Ovary (tissue), 9 donors: Measurements from ENCODE around the gene ZNF638. TPM values are rescaled to one million over a fixed set of nuclear protein-coding genes. Genes with fewer than 3 reads are reported as not detected.

ENCODE experiments used
- DNase-seq, 5 donors: peaks; one replicate each; pipeline ENCODE4 v3.0.0-alpha.2; 2019 to 2020
- H3K27ac ChIP-seq, 2 donors: fragments of 200-600 bp; one replicate each; pipeline versions ENCODE4 v1.5.1 to v1.8.0; 2019 to 2022
- H3K27me3 ChIP-seq: fragments of 200-600 bp; one replicate; pipeline ENCODE4 v1.8.0; 2022
- H3K36me3 ChIP-seq: fragments of 200-600 bp; sonication (generic); one replicate; pipeline ENCODE4 v1.5.1; 2019
- H3K4me1 ChIP-seq: one replicate; pipeline ENCODE4 v1.8.1; 2013; ENCODE audit warnings: mild to moderate bottlenecking, moderate library complexity; ENCODE audit not compliant: insufficient read depth
- H3K4me3 ChIP-seq: fragments of 200-600 bp; sonication (generic); one replicate; pipeline ENCODE4 v1.5.1; 2017
- H3K9me3 ChIP-seq, 2 donors: fragments of 200-600 bp in 1 of 2; sonication (generic) in 1 of 2; one replicate each; pipeline versions ENCODE4 v1.5.1 to v1.8.1; 2013 to 2019; ENCODE audit warnings: mild to moderate bottlenecking in 1 of 2, moderate library complexity in 1 of 2
- EP300 ChIP-seq: sonication (generic); formaldehyde crosslinking; IDR thresholded peaks from one replicate; pipeline ENCODE4 v1.6.1; 2017; ENCODE audit warnings: antibody characterized with exemption
- POLR2A ChIP-seq: fragments of 450-650 bp; IDR thresholded peaks from one replicate; pipeline ENCODE4 v1.6.1; 2017; ENCODE audit warnings: antibody characterized with exemption, mild to moderate bottlenecking, moderate library complexity
- WGBS, 3 donors: extraction: QIAGEN DNeasy Blood & Tissue Kit in 1 of 3; methylation state at CpG; one replicate each; pipeline versions ENCODE4 v1.1.5 to v1.1.7; 2013 to 2017; 5-methylcytosine and 5-hydroxymethylcytosine counted together
- intact Hi-C, 4 donors: fragments of 100-400 bp; cut with DNase I; formaldehyde crosslinking; loops; one replicate each; pipeline versions ENCODE4 v1.11.0 to v1.15.1; 2022 to 2023
- polyA plus RNA-seq, 2 donors: library from polyadenylated mRNA; stranded (reverse); fragments of 200-250 nt in 1 of 2; fragments of 350-450 nt in 1 of 2; fragmentation: Illumina TruSeq in 1 of 2; extraction: RNeasy Lipid Tissue Mini Kit (QIAGEN cat#74804) in 1 of 2; gene quantifications; one replicate each; pipeline ENCODE4 v1.2.3, GENCODE V29; 2013 to 2014
- total RNA-seq, 7 donors: library from RNA; depleted of rRNA in 2 of 7; stranded (reverse); fragments of >200 nt in 2 of 7; fragmentation: NEBNext Ultra II Directional in 3 of 7; extraction: Animal tissue kit (Norgen Biotek cat#: 25700) in 3 of 7; gene quantifications; one replicate each; pipeline versions ENCODE4 v1.1.0 to v1.2.4, GENCODE V29; 2016 to 2023
- TF ChIP-seq, protein P1 (sequence below), 3 donors: fragments of 450-650 bp in 2 of 3; fragments of 200-600 bp in 1 of 3; IDR thresholded peaks; one replicate each; pipeline versions ENCODE4 v1.5.1 to v1.8.0; 2016 to 2022; ENCODE audit warnings: antibody characterized with exemption in 3 of 3, mild to moderate bottlenecking in 1 of 3
- donor health status: DM: no; HTN: no; CAD: no; lungs with moderate emphysema.
- donor health status: DM: no; HTN: no; CAD: no.
- donor health status: Bipolar disorder and iron deficiency.
- donor health status: DM: yes; HTN: yes; CAD: no.
- donor health status: DM: no; HTN: no; CAD: no.
- donor health status: DM: yes; HTN: yes; CAD: no.

The ZNF638 gene
- total and polyA plus RNA-seq, 9 donors = 76.9 to 160 (median 126) TPM

DNA sequence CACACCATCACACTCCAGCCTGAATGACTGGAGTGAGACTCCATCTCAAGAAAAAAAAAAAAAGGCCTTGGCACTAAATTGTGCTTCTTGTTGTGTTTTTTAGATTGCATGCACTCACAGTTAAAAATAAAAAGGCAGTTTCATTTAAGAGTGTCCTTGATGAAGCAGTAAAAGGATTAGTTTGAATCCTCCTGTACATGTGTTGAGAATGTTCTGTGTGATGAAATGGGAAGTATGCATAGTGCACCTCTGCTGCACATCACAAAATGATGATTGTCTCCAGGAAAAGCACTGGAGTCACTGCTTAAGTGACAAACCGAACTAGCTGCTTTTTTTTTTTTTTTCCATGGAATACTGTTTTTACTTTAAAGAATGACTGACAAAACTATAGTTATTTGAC, 144.9 kb downstream of the ZNF638 start:
- H3K27ac ChIP-seq = no peak overlapping the region
- H3K27me3 ChIP-seq = no peaks in the 10 kb centered on the region
- DNase-seq = no peak
- no peaks in the 10 kb centered on the region for H3K4me1 ChIP-seq
- 60 to 69% (median 62%) methylated on average over 1 of the region's 1 CpG for WGBS, 3 donors
- H3K36me3 ChIP-seq = no peaks in the 10 kb centered on the region
- no peak overlapping the region for H3K4me3 ChIP-seq
- H3K9me3 ChIP-seq = no peaks in the 10 kb centered on the region
- TF ChIP-seq, protein P1, sequence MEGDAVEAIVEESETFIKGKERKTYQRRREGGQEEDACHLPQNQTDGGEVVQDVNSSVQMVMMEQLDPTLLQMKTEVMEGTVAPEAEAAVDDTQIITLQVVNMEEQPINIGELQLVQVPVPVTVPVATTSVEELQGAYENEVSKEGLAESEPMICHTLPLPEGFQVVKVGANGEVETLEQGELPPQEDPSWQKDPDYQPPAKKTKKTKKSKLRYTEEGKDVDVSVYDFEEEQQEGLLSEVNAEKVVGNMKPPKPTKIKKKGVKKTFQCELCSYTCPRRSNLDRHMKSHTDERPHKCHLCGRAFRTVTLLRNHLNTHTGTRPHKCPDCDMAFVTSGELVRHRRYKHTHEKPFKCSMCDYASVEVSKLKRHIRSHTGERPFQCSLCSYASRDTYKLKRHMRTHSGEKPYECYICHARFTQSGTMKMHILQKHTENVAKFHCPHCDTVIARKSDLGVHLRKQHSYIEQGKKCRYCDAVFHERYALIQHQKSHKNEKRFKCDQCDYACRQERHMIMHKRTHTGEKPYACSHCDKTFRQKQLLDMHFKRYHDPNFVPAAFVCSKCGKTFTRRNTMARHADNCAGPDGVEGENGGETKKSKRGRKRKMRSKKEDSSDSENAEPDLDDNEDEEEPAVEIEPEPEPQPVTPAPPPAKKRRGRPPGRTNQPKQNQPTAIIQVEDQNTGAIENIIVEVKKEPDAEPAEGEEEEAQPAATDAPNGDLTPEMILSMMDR (IDR thresholded peaks at IDR 0.05) = no peak
- TF ChIP-seq POLR2A (no peak), EP300 (no peak)
- intact Hi-C loops = no loop called here

DNA sequence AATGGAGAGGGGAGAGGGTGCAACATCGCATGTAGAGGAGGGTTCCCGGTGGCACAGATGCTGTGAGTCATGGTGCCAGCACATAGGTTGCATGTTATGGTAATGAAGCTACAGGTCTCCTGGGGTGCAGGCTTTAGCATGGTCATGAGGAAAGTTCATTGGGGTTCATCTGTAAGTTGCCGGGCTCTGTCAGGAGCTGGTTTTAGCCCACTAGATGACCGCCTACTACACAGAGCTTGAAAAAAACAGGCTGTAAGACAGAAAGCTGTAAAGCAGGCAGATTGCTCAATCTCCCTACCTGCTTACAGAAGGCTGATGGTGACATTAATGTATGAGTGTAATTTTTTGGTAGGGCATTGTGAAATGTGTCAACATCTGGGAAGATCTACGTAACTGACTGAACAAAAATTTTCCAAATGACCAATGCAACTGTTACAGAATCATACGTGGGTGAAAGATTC, 145.7 kb downstream of the ZNF638 start:
- TF ChIP-seq POLR2A = no peak
- TF ChIP-seq EP300 = no peak
- TF ChIP-seq, protein P1 (IDR thresholded peaks at IDR 0.05) = no peak
- H3K4me1 ChIP-seq = no peaks in the 10 kb centered on the region
- H3K27ac ChIP-seq = no peak overlapping the region
- no peaks in the 10 kb centered on the region for H3K36me3 ChIP-seq
- H3K27me3 ChIP-seq = no peaks in the 10 kb centered on the region
- no peak for DNase-seq
- 83 to 86% (median 84%) methylated on average over 6 of the region's 6 CpGs for WGBS, 3 donors
- H3K4me3 ChIP-seq = no peak overlapping the region
- H3K9me3 ChIP-seq = no peaks in the 10 kb centered on the region
- intact Hi-C loops = no loop called here

DNA sequence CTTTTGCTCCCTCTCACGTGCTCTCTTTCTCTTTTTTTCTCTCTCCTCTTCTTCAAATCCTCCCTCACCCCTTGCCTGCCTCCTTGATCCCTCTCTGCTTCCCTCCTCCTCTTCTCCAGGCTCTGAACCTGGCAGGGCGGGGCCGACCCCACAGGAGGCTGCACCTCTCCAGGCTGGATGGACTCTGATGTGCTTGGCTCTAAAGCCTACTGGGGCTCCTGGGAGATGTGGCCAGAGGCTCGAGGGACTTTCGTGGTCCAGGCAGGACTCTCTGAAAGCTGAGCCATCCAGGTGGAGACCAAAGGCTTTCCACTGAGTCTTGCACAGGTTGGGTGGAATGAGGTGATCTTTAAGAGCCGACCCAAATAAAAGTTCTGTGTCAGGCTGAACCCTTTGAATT, 147.2 kb downstream of the ZNF638 start:
- H3K36me3 ChIP-seq = no peaks in the 10 kb centered on the region
- intact Hi-C loops = no loop called here
- H3K4me3 ChIP-seq = no peak overlapping the region
- 72 to 80% (median 75%) methylated on average over 6 of the region's 6 CpGs for WGBS, 3 donors
- H3K27me3 ChIP-seq = no peaks in the 10 kb centered on the region
- no peak overlapping the region for H3K27ac ChIP-seq
- no peak for TF ChIP-seq EP300
- TF ChIP-seq POLR2A = no peak
- TF ChIP-seq, protein P1 (IDR thresholded peaks at IDR 0.05) = no peak
- no peaks in the 10 kb centered on the region for H3K4me1 ChIP-seq
- no peak for DNase-seq
- H3K9me3 ChIP-seq = no peaks in the 10 kb centered on the region

DNA sequence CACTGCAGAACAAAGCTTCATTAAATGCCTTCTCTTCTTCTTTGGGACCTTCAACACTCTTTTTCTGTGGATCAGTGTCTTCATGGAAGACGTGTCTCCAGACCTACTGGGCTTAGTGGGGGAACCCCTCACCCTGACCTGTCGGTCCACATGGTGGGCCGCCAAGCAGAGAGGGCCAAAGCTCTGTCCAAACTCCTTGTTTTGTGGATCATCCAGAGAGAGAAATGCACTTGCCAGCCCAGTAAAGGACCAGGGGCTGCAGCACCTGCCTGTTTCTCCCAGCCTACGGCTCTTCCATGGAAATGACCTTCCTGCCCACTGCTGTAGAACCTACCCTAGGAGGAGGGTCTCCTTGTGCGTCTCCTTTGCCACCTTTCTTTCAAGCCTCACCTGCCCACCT, 147.7 kb downstream of the ZNF638 start:
- no peak for DNase-seq
- H3K36me3 ChIP-seq = no peaks in the 10 kb centered on the region
- TF ChIP-seq POLR2A (no peak), EP300 (no peak)
- TF ChIP-seq, protein P1 (IDR thresholded peaks at IDR 0.05) = no peak
- no peaks in the 10 kb centered on the region for H3K9me3 ChIP-seq
- no peaks in the 10 kb centered on the region for H3K4me1 ChIP-seq
- WGBS, 3 donors = 87 to 90% (median 89%) methylated on average over 5 of the region's 5 CpGs
- intact Hi-C loops = no loop called here
- no peaks in the 10 kb centered on the region for H3K27me3 ChIP-seq
- H3K4me3 ChIP-seq = no peak overlapping the region
- no peak overlapping the region for H3K27ac ChIP-seq
